Thoracic aorta (tissue), 2 donors: ENCODE results near the gene SOX8. TPM values are rescaled to one million over a fixed set of nuclear protein-coding genes. Genes with fewer than 3 reads are reported as not detected.
A peak's percentile ranks its signal among the peaks of the same experiment; 100 is the strongest.

Source experiments
- ATAC-seq: fragments of 150-250 bp; one replicate; pipeline ENCODE4 v1.8.0; 2017; ENCODE audit warnings: low read depth; ENCODE audit not compliant: insufficient number of reproducible peaks, low FRiP score
- DNase-seq: peaks from one replicate; pipeline ENCODE4 v3.0.0-alpha.2; 2020; ENCODE audit warnings: low spot score
- H3K27ac ChIP-seq, 2 donors: fragments of 200-600 bp; sonication (generic); 1 replicate in 1 of 2; 2 replicates in 1 of 2; pipeline ENCODE4 v1.5.1; 2016; ENCODE audit warnings: mild to moderate bottlenecking in 2 of 2, moderate library complexity in 2 of 2
- H3K27me3 ChIP-seq: fragments of 200-600 bp; sonication (generic); replicated peaks from 2 replicates; pipeline ENCODE4 v1.6.0; 2016; ENCODE audit warnings: mild to moderate bottlenecking; ENCODE audit not compliant: insufficient read depth
- H3K36me3 ChIP-seq: fragments of 200-600 bp; sonication (generic); one replicate; pipeline ENCODE4 v1.5.1; 2016
- H3K4me1 ChIP-seq, 2 donors: fragments of 200-600 bp; sonication (generic); 1 replicate in 1 of 2; 2 replicates in 1 of 2; pipeline versions ENCODE4 v1.5.1 to v1.6.0; 2016; ENCODE audit warnings: low read depth in 2 of 2, mild to moderate bottlenecking in 1 of 2; ENCODE audit not compliant: control insufficient read depth in 1 of 2
- H3K4me3 ChIP-seq: fragments of 200-600 bp; sonication (generic); 2 replicates; pipeline ENCODE4 v1.5.1; 2016; ENCODE audit warnings: mild to moderate bottlenecking
- H3K9me3 ChIP-seq: fragments of 200-600 bp; sonication (generic); 2 replicates; pipeline ENCODE4 v1.5.1; 2016
- total RNA-seq, 2 donors: library from RNA; depleted of rRNA; stranded (reverse); fragments of >200 nt; gene quantifications; one replicate each; pipeline versions ENCODE4 v1.1.0 to v1.2.3, GENCODE V29; 2016
- TF ChIP-seq, protein P1 (sequence below): fragments of 200-600 bp; sonication (generic); IDR thresholded peaks from one replicate; pipeline ENCODE4 v1.5.1; 2019; ENCODE audit warnings: antibody characterized with exemption

The SOX8 gene
- total RNA-seq, 2 donors from 2014 or later, result 5.7 to 10.1 TPM

GRCh38 chr16:985646-986400, 4.3 kb downstream of the SOX8 start:
- Histone ChIP-seq H3K9me3 (no peaks in the 10 kb centered on the region), H3K4me1 (peaks cover 14 to 38% of the 10 kb centered on the region in 2 donors), H3K27me3 (no peaks in the 10 kb centered on the region), H3K27ac (no peak overlapping the region), H3K4me3 (no peak overlapping the region), H3K36me3 (no peaks in the 10 kb centered on the region)
- ATAC-seq, result no peak
- no peak for DNase-seq
- TF ChIP-seq, protein P1, sequence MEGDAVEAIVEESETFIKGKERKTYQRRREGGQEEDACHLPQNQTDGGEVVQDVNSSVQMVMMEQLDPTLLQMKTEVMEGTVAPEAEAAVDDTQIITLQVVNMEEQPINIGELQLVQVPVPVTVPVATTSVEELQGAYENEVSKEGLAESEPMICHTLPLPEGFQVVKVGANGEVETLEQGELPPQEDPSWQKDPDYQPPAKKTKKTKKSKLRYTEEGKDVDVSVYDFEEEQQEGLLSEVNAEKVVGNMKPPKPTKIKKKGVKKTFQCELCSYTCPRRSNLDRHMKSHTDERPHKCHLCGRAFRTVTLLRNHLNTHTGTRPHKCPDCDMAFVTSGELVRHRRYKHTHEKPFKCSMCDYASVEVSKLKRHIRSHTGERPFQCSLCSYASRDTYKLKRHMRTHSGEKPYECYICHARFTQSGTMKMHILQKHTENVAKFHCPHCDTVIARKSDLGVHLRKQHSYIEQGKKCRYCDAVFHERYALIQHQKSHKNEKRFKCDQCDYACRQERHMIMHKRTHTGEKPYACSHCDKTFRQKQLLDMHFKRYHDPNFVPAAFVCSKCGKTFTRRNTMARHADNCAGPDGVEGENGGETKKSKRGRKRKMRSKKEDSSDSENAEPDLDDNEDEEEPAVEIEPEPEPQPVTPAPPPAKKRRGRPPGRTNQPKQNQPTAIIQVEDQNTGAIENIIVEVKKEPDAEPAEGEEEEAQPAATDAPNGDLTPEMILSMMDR, result no peak

DNA sequence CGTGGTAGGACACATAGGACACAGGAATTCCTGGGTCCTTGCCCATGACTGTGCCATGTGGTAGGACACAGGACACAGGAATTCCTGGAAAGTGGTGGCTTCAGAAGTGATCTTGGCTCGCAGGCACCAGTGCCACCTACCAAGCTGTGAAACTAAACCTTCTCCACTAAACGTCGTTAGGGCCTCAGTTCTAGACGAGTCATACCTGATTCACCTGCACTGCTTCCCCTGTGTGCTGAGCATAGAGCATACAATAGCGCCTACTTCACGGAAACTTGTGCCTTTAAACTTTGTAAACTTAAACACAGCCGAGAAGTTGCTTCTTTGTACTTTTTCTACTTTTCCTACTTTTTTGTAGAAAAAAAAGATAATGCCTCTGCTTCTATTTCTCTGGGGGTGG, 4.8 kb downstream of the SOX8 start:
- Histone ChIP-seq H3K4me1 (peaks cover 14 to 38% of the 10 kb centered on the region in 2 donors), H3K27me3 (no peaks in the 10 kb centered on the region), H3K36me3 (no peaks in the 10 kb centered on the region), H3K4me3 (no peak overlapping the region), H3K9me3 (no peaks in the 10 kb centered on the region), H3K27ac (no peak overlapping the region)
- TF ChIP-seq, protein P1, result no peak
- ATAC-seq (no peak), DNase-seq (no peak)

DNA sequence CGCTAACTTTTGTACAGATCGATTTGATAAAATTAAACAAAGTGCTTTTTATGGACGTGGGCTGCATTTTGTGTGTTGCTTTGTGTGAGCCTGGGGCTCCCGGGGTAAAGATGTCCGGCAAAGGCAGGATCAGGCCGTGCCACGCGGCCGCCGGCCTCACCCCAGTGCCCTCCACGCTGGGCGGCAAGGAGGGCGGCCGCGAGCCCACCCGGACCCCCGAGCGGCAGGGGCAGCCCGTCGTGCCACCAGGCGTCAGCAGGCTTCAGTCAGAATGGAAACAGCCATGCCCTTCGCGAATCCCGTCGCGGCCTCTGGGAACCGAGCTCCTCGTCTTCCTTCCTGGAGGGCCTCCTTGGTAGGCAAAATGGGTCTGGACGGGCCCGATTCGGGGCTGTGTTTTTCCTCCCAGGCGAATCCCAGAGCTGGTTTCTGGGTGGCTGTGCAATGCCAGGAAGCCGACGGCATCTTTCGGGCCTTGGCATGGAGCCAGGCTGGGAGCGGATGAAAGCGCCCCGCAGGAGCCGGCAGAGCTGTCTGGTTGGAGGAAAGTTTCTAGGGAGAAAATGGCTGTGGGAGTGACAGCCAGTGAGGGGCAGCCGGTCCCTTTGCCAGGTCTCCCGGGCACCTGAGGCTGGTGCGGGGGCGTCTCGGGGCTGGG, 5.5 kb downstream of the SOX8 start:
- peak overlapping the region; percentile 38 to 53 for H3K27ac ChIP-seq
- H3K4me3 ChIP-seq, result peak overlapping the region; percentile 17
- no peak for ATAC-seq
- H3K27me3 ChIP-seq, result no peaks in the 10 kb centered on the region
- H3K9me3 ChIP-seq, result no peaks in the 10 kb centered on the region
- peaks cover 14 to 36% of the 10 kb centered on the region in 2 donors for H3K4me1 ChIP-seq
- TF ChIP-seq, protein P1, result no peak
- no peak for DNase-seq
- no peaks in the 10 kb centered on the region for H3K36me3 ChIP-seq

GRCh38 chr16:987906-988305, 6.3 kb downstream of the SOX8 start:
- H3K4me3 ChIP-seq, result peak overlapping the region; percentile 17
- TF ChIP-seq, protein P1, result no peak
- DNase-seq (no peak), ATAC-seq (no peak)
- H3K27me3 ChIP-seq, result no peaks in the 10 kb centered on the region
- H3K36me3 ChIP-seq, result no peaks in the 10 kb centered on the region
- peak overlapping the region; percentile 38 to 53 for H3K27ac ChIP-seq
- peaks cover 14 to 28% of the 10 kb centered on the region in 2 donors for H3K4me1 ChIP-seq
- H3K9me3 ChIP-seq, result no peaks in the 10 kb centered on the region
